Sigmoid colon (tissue), 4 donors: Measurements from ENCODE around the gene JDP2.

Experiments
- EP300 ChIP-seq, 4 donors: sonication (generic); formaldehyde crosslinking; IDR thresholded peaks; one replicate each; pipeline ENCODE4 v1.6.1; 2017; ENCODE audit warnings: antibody characterized with exemption in 4 of 4
- POLR2A ChIP-seq, 2 donors: fragments of 450-650 bp; IDR thresholded peaks; one replicate each; pipeline ENCODE4 v1.6.1; 2016; ENCODE audit warnings: antibody characterized with exemption in 2 of 2, mild to moderate bottlenecking in 2 of 2, moderate library complexity in 2 of 2
- POLR2AphosphoS5 ChIP-seq, 4 donors: sonication (generic); formaldehyde crosslinking; IDR thresholded peaks; one replicate each; pipeline ENCODE4 v1.6.1; 2017; ENCODE audit warnings: antibody characterized with exemption in 4 of 4
- TF ChIP-seq, protein P1 (sequence below), 4 experiments: fragments of 450-650 bp in 3 of 4; fragments of 200-600 bp in 1 of 4; IDR thresholded peaks; one replicate each; pipeline ENCODE4 v1.5.1; 2016 to 2019; ENCODE audit warnings: antibody characterized with exemption in 4 of 4, mild to moderate bottlenecking in 3 of 4, moderate library complexity in 2 of 4

DNA sequence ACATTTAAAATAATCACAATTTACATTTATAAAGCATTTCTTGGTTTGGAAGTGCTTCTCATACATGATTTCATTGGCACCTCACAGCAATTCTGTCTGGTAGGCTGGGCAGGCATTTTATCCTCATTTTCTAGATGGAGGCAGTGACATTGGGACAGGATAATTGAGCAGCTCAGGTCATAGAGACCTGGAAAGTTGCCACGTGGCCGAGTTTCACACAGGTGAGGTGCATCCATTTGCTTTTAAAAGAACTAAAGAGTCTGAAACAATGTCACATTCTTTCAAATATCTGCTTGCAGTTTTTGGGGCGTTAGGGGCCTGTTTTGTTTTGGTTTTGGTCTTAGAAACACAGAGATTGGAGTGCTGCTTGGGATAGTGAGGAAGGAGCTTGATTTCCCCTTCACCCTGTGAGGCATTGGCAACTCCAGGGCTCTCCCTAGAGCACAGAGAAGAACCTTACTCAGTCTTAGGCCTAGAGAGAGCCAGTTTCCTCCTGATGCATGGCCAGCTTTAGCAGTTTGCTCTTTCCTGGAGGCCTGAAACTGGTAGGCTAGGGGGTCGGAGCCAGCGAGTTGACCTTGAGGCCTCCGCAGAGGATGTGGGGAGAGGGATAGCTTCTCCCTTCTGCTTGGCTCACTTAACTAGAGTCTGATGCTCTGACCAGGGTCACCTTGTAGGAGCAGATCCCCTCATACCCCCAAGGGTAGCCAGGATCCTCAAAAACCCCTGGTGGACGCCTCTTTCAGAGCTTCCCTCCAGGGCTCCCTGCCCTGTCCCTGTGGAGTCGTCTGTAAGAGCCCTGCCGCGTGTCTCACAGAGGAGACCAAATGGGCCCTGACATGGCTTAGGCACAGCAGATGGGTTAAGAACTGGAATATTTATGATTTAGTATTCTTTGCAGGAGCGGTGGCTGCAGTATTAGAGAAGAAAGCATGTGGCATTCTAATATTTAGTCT lies 34.9 kb upstream of the JDP2 start:
- TF ChIP-seq, protein P1, sequence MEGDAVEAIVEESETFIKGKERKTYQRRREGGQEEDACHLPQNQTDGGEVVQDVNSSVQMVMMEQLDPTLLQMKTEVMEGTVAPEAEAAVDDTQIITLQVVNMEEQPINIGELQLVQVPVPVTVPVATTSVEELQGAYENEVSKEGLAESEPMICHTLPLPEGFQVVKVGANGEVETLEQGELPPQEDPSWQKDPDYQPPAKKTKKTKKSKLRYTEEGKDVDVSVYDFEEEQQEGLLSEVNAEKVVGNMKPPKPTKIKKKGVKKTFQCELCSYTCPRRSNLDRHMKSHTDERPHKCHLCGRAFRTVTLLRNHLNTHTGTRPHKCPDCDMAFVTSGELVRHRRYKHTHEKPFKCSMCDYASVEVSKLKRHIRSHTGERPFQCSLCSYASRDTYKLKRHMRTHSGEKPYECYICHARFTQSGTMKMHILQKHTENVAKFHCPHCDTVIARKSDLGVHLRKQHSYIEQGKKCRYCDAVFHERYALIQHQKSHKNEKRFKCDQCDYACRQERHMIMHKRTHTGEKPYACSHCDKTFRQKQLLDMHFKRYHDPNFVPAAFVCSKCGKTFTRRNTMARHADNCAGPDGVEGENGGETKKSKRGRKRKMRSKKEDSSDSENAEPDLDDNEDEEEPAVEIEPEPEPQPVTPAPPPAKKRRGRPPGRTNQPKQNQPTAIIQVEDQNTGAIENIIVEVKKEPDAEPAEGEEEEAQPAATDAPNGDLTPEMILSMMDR (IDR thresholded peaks at IDR 0.05), result no peak
- TF ChIP-seq POLR2A (IDR thresholded peaks at IDR 0.05) (no peak), EP300 (IDR thresholded peaks at IDR 0.05) (no peak), POLR2AphosphoS5 (IDR thresholded peaks at IDR 0.05) (no peak)
